SU-DHL-6 (cell line): ENCODE data around the gene CPNE8.

Experiments
- H2AFZ ChIP-seq: fragments of 200-600 bp; sonication (generic); 2 replicates; pipeline ENCODE4 v1.6.1; 2014; ENCODE audit warnings: low read depth, mild to moderate bottlenecking, moderate library complexity, mixed read lengths, antibody characterized with exemption, low read length; ENCODE audit not compliant: severe bottlenecking
- H3F3A ChIP-seq: fragments of 200-600 bp; shearing (Covaris generic); 2 replicates; pipeline ENCODE4 v1.6.0; 2016; ENCODE audit warnings: antibody characterized with exemption, mild to moderate bottlenecking; ENCODE audit not compliant: insufficient read depth
- H3K27ac ChIP-seq: fragments of 200-600 bp; sonication (generic); 2 replicates; pipeline ENCODE4 v1.5.1; 2016; ENCODE audit warnings: low read depth, mild to moderate bottlenecking, low read length, moderate library complexity, mixed read lengths
- H3K27me3 ChIP-seq: fragments of 200-600 bp; sonication (generic), shearing (Covaris generic); 2 replicates; pipeline ENCODE4 v1.6.0; 2014; ENCODE audit warnings: mild to moderate bottlenecking, low read length
- H3K36me3 ChIP-seq: fragments of 200-600 bp; sonication (generic); 2 replicates; pipeline ENCODE4 v1.6.1; 2014; ENCODE audit warnings: mild to moderate bottlenecking, low read length, mixed read lengths
- H3K4me2 ChIP-seq: fragments of 300-600, 200-600 bp; shearing (Covaris generic), sonication (generic); 2 replicates; pipeline ENCODE4 v1.6.0; 2014; ENCODE audit warnings: low read length, low read depth, mild to moderate bottlenecking; ENCODE audit not compliant: poor library complexity, severe bottlenecking
- H3K4me3 ChIP-seq: fragments of 200-600 bp; sonication (generic); 2 replicates; pipeline ENCODE4 v1.5.1; 2014; ENCODE audit warnings: antibody characterized with exemption, low read length, mild to moderate bottlenecking, mixed read lengths; ENCODE audit not compliant: insufficient read depth, poor library complexity, severe bottlenecking
- H3K79me2 ChIP-seq: fragments of 200-600 bp; sonication (generic); 2 replicates; pipeline ENCODE4 v1.6.1; 2014; ENCODE audit warnings: mild to moderate bottlenecking, low read length, moderate library complexity; ENCODE audit not compliant: insufficient read depth
- H3K9ac ChIP-seq: fragments of 200-600 bp; sonication (generic); 2 replicates; pipeline ENCODE4 v1.7.0; 2014; ENCODE audit warnings: mild to moderate bottlenecking, low read length
- H3K9me2 ChIP-seq: fragments of 200-600 bp; sonication (generic); replicated peaks from 2 replicates; pipeline ENCODE4 v1.6.1; 2014; ENCODE audit warnings: low read length; ENCODE audit not compliant: insufficient read depth
- H3K9me3 ChIP-seq: fragments of 200-600 bp; sonication (generic); 2 replicates; pipeline ENCODE4 v1.6.1; 2014; ENCODE audit warnings: low read length, mixed read lengths; ENCODE audit not compliant: insufficient read depth
- H4K20me1 ChIP-seq: fragments of 200-600 bp; sonication (generic); 2 replicates; pipeline ENCODE4 v1.6.1; 2014; ENCODE audit warnings: low read depth, mild to moderate bottlenecking, antibody characterized with exemption, low read length, moderate library complexity, mixed read lengths
- CTCF ChIP-seq: fragments of 200-600 bp; sonication (generic); IDR thresholded peaks from one replicate; pipeline ENCODE4 v1.5.1; 2017; ENCODE audit warnings: antibody characterized with exemption, mild to moderate bottlenecking, low read length, moderate library complexity; ENCODE audit not compliant: insufficient read depth, poor library complexity, severe bottlenecking
- EZH2phosphoT487 ChIP-seq: fragments of 200-600 bp; sonication (generic), shearing (Covaris generic); conservative IDR thresholded peaks from 2 replicates; pipeline ENCODE4 v1.6.1; 2018; ENCODE audit warnings: mild to moderate bottlenecking, antibody characterized with exemption, low read length, moderate library complexity, mixed read lengths

Gene CPNE8

GRCh38 chr12:38638401-38638800 lies 267.0 kb downstream of the CPNE8 start:
- Histone ChIP-seq H3F3A (no peaks in the 10 kb centered on the region), H2AFZ (no peak overlapping the region), H3K9ac (no peak overlapping the region), H3K9me2 (no peaks in the 10 kb centered on the region), H3K9me3 (peaks cover 6% of the 10 kb centered on the region; the same call in 1 of the 2 replicates), H3K4me3 (no peak overlapping the region), H3K4me2 (no peak overlapping the region), H3K27ac (no peak overlapping the region), H3K27me3 (no peaks in the 10 kb centered on the region), H4K20me1 (no peaks in the 10 kb centered on the region), H3K79me2 (no peaks in the 10 kb centered on the region), H3K36me3 (no peaks in the 10 kb centered on the region)
- TF ChIP-seq CTCF (no peak), EZH2phosphoT487 (no peak)

DNA sequence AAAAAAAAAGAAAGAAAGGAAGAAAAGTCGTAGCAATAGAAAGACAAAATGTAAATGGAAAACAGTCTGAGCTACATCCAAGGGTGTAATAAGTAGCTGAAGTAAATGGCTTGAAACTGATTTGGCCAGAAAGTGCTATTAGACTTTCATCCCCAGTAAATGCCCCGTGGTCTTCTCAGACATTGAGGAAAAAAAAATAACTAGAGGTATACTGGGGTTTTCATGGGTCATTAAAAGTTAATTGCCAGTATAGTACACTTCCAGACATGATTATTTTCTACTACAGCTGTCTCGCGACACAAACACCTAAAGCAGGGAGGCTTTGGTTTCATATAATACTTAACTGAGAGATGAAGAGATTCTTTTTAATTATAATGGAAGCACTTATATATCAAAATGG lies 271.9 kb downstream of the CPNE8 start:
- Histone ChIP-seq H3K9me2 (no peaks in the 10 kb centered on the region), H3F3A (no peaks in the 10 kb centered on the region), H3K9ac (no peak overlapping the region), H3K27ac (no peak overlapping the region), H3K4me3 (no peak overlapping the region), H2AFZ (no peak overlapping the region), H3K36me3 (no peaks in the 10 kb centered on the region), H3K4me2 (no peak overlapping the region), H3K9me3 (no peaks in the 10 kb centered on the region), H3K79me2 (no peaks in the 10 kb centered on the region), H4K20me1 (no peaks in the 10 kb centered on the region), H3K27me3 (no peaks in the 10 kb centered on the region)
- TF ChIP-seq CTCF (no peak), EZH2phosphoT487 (no peak)

DNA sequence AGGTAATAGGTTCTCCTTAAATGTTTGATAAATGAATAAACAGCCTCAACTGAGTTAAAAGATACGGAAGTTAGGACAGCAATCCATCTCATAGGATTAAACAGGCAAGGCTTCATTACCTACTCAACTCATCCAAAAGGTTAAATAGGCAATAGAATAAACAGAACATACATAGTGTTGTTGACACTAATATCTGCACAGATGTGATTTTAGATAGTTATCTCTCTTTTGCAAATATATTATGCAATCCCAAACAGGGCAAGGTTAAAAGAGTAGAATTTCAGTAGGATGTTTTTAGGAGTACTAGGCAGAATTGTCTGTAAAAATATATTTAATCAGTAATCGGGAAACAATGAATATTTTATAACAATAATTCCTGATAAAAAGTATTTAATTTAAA lies 276.3 kb downstream of the CPNE8 start:
- no peaks in the 10 kb centered on the region for H3K79me2 ChIP-seq
- H3K9me2 ChIP-seq = no peaks in the 10 kb centered on the region; the same call in 1 of the 2 replicates
- no peak for TF ChIP-seq EZH2phosphoT487
- TF ChIP-seq CTCF = no peak
- H4K20me1 ChIP-seq = no peaks in the 10 kb centered on the region
- H3K36me3 ChIP-seq = no peaks in the 10 kb centered on the region
- H3K9ac ChIP-seq = no peak overlapping the region
- H3F3A ChIP-seq = no peaks in the 10 kb centered on the region
- H3K4me3 ChIP-seq = no peak overlapping the region
- no peak overlapping the region for H2AFZ ChIP-seq
- H3K27me3 ChIP-seq = no peaks in the 10 kb centered on the region
- H3K9me3 ChIP-seq = no peaks in the 10 kb centered on the region
- no peak overlapping the region for H3K4me2 ChIP-seq
- no peak overlapping the region for H3K27ac ChIP-seq
